ENCODE measurements around the gene PCGF3.

DNA sequence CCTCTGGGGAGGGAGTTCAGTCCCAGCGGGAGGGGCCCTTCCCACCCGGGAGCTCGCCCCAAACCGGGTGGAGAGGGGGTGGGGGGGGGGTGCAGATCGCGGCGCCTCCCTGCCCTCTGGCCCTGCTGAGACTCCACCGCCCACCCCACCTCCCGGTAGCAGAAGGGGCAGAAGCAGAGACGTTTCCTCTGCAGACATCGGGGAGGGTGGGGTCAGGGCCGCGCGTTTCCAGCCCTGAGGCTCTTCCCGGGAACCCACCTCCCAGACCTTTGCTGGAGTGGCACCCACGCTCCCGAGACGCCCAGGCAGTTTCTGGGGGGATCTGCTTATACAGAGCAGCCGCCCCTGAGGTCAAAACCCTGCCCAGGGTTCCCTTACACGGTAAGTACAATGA is 90.1 kb downstream of the PCGF3 start:
- TF ChIP-seq, protein P1, sequence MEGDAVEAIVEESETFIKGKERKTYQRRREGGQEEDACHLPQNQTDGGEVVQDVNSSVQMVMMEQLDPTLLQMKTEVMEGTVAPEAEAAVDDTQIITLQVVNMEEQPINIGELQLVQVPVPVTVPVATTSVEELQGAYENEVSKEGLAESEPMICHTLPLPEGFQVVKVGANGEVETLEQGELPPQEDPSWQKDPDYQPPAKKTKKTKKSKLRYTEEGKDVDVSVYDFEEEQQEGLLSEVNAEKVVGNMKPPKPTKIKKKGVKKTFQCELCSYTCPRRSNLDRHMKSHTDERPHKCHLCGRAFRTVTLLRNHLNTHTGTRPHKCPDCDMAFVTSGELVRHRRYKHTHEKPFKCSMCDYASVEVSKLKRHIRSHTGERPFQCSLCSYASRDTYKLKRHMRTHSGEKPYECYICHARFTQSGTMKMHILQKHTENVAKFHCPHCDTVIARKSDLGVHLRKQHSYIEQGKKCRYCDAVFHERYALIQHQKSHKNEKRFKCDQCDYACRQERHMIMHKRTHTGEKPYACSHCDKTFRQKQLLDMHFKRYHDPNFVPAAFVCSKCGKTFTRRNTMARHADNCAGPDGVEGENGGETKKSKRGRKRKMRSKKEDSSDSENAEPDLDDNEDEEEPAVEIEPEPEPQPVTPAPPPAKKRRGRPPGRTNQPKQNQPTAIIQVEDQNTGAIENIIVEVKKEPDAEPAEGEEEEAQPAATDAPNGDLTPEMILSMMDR (IDR thresholded peaks at IDR 0.05 in 4 of 5, conservative IDR thresholded peaks at IDR 0.05 in 1 of 5), result no peak
- TF ChIP-seq POLR2A (IDR thresholded peaks at IDR 0.05), result no peak

All from gastrocnemius medialis (tissue), 4 donors.